Activated CD4-positive, alpha-beta T cell treated with anti-CD3 and anti-CD28 coated beads, Interleukin-2, amount 50 U/mL, for 1 hour (primary cell): Measurements from ENCODE around the gene MRPL12.
A peak's percentile ranks its signal among the peaks of the same experiment; 100 is the strongest.

Experiments used
- DNase-seq: peaks from one replicate; pipeline ENCODE4 v3.0.0-alpha.2; 2020

Gene MRPL12

DNA sequence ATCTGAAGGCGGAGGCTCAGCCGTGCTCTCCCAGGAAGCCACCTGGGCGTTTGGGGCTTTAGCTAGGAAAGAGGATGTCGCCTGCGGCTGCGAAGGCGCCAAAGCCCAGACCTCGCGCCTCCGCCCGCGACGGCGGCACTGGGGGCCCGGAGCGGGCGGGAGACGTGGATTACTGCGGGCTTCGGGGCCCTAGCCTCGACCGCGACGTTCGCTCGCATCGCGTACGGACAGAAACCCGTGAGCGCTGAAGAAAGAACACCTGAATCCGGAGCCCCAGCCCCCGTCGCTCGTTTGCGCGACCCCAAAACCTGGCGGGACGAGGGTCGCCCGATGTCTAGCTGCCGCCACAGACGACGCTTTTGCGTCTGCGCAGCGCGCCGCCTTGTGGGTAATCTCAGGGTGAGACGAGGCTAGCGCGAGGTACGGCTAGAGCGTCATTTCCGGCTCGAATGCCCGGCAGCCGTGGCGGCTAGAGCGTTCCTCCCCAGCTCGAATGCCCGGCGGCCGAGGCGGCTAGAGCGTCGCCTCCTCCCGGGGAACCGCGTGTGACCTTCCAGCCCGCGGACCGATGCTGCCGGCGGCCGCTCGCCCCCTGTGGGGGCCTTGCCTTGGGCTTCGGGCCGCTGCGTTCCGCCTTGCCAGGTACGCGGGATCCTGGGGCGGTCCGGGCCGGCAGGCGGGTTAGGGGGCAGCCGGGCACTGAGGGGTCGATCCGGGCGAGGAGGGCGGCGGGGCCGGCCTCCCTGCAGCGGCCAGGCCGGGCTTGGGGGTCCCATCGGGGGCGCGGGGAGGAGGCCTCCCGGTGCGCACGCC is at the start of gene MRPL12:
Gene MRPL12 (plus strand): TSS at position 434 of the 813 bp plus-strand sequence. CDS start 135 bp downstream, at position 569.
- peak; percentile 85 for DNase-seq

DNA sequence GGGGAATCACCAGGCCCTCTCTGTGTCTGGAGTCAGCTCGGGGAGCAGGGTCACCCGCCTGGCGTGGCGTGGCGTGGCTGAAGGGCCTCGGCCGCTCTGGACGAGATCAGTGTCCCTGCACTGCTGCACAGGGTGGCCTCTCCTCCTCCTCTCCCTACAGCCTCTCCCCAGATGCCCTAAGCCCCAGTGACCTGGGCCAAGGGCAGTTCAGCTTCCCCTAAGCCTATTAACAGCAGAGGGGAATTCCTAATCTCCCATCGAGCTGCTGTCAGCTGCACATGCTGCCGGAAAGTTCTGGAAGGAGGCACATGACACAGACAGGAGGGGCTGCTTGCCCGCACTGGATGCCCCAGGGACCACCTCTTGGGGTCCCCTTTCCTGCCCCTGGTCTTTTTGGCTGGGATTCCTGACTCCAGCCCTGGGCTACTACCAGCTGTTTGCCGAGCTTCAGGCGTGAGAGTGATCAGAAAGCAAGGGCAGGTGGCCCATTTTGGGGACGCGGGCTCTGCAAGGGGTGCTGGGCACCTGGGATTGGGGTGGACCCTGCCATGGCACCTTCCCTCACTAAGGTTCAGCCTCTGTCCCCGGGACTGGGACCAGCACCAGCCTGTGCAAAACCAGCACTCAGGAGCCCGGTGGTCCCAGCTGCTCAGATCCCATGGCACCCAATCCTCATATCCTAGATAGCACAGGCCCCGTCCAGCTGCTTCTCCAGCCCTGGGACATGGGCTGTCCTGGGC is 47.6 kb upstream of the MRPL12 start:
- DNase-seq: no peak

DNA sequence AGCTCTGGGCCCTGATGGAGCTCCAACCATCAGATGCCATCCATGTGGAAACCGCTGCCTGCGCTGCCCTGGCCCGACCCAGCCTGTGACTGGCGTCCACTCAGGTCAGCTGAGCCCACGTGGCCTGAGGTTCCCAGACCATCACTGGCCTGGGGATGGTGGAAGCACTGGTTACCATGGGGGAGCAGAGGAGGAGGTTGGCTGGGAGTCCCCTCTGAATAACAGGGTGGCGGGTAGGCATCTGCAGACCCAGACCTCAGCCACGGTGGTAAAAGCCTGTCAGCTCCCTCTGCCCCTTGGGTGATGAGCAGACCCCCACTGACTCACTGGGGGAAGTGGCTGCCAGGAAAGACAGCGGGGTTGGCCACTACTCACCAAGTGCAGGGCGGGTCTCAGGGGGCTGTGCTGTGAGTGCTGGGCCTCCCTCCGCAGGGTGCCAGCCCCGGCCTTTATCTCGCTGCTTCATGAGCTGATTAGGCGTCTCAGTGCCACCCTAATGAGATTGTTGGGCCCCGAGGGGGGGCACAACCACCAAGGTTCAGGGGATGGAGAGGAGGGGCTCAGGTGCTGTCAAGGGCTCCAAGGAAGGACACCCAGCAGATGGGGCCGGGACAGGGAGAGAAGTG is 46.9 kb upstream of the MRPL12 start, which contains the start of gene PDE6G:
Gene PDE6G (minus strand): TSS at position 425 of the 626 bp plus-strand sequence. CDS start 3,237 bp downstream, outside the sequence.
- no peak for DNase-seq

DNA sequence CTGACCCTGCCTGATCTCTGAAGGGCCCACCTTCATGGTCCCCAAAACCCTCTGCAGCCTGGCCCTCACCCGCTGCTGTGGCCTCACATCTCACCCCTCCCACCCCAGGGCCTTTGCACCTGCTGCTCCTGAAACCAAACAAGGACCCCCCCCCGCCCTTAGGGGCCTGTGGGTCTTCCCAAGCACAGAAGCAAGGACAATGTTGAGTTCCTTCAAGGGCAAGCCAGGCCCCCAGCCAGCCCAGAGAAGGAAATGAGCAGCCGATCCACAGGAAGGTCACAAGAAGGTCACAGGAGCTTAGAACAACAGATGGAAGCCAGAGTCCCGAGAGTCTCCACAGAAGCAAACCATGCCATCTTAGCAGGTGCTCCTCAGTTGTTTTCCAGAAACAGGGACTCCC is 46.3 kb upstream of the MRPL12 start:
- DNase-seq: no peak

DNA sequence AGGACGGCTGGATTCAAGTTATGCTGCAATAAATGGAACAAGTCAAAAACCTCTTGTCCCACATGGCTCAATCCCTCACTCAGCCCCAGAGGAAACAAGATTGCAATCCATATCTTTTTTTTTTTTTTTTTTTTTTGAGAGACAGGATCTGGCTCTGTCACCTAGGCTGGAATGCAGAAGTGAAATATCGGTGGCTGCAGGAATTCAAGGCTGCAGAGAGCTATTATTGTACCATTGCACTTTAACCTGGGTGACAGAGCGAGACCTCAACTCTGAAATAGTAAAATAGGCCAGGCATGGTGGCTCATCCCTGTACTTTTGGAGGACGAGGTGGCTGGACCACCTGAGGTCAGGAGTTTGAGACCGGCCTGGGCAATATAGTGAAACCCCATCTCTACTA is 44.1 kb upstream of the MRPL12 start:
- no peak for DNase-seq

DNA sequence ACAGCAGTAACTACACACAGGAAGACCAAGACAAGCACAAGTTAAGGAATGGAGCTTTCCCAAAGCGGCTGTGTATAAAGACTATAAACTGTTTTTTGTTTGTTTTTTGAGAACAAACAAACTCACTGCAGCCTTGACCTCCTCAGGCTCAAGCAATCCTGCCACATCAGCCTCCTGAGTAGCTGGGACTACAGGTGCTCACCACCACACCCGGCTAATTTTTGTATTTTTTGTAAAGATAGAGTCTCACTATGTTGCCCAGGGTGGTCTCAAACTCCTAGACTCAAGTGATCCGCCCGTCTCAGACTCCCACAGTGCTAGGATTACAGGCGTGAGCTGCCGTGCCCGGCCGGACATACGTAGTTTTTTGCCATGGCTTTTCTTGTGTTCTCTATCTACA is 42.7 kb upstream of the MRPL12 start:
- no peak for DNase-seq

DNA sequence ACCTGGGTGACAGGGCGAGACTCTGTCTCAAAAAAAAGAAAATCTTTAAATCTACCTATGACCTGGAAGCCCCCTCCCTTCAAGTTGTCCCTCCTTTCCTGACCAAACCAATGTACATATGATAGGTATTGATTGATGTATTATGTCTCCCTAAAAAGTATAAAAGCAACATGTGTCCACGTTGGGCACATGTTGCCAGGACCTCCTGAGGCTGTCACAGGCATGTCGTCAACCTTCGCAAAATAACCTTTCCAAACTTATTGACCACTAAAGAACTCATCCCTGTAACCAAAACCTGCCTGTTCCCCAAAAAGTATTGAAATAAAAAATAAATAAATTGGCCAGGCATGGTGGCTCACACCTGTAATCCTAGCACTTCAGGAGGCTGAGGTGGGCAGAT is 41.2 kb upstream of the MRPL12 start:
- no peak for DNase-seq

DNA sequence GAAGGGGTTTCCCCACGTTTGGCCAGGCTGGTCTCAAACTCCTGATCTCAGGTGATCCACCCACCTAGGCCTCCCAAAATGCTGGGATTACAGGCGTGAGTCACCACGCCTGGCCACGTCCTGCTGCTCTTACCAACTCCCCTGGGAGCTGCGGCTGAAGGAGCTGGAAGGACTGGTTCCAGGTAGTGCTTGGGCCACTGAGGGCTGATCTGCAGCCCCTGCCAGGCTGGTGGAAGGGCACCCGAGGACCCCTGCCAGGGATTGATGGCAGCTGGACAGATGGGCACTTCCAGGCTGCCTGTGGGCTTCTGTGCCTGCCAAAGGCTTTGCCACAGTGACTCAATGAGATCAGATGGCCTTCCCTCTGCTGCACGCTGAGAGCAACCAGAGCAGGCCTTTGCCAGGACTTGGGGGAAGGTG is 39.1 kb upstream of the MRPL12 start:
- DNase-seq: no peak

DNA sequence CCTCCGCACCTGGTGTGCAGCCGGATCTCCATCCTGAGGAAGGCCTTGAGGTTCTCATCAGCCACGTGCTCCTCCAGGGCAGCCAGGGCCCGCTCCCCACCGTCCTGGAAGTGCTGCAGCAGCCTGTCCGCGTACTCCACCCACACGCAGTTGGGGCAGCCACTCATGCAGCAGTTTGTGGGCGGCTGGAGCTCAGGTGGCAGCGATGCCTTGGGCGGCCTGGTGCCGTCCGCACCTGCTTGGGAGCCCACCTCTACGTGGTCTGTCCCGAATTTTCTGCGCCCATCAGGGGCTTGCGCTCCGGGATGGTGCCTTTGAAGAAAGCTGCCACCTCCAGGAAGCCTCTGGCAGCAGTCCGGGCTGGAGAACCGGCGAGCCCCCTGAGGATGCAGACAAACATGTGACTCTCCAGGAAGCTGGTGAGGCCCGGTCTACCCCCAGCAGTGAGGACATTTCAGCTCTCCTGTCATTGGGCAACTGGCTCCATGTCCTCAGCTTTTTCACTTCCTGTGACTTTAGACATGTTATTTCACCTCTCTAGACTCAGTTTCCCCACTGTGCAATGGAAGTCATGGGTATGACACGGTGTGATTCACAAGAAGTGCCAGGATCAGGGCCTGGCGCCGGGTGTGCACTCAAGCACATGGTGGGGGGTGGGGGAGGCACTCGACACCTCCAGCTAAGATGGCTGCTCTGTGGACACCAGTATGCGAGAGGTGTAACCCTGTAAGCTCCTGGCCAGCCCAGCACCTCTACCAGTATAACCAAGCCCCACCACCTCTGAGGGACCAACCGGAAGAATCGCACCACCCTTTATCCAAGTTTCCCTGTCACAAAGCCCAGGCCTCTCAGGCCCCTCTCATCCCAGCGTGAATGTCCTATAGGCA is 37.7 kb upstream of the MRPL12 start:
- peak; percentile 44 for DNase-seq

DNA sequence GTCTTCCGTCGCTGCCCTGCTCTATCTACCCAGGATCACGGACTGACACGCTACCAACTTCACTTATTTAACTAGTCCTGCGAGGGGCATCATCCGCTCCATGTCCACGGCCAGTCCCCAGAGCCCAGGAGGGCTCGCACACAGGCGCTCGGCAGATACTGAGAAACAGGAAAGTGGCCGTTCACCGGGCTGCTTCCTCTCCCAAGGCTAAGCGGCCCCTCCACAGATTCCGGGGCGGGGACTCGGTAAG is 37.1 kb upstream of the MRPL12 start:
- DNase-seq: no peak

DNA sequence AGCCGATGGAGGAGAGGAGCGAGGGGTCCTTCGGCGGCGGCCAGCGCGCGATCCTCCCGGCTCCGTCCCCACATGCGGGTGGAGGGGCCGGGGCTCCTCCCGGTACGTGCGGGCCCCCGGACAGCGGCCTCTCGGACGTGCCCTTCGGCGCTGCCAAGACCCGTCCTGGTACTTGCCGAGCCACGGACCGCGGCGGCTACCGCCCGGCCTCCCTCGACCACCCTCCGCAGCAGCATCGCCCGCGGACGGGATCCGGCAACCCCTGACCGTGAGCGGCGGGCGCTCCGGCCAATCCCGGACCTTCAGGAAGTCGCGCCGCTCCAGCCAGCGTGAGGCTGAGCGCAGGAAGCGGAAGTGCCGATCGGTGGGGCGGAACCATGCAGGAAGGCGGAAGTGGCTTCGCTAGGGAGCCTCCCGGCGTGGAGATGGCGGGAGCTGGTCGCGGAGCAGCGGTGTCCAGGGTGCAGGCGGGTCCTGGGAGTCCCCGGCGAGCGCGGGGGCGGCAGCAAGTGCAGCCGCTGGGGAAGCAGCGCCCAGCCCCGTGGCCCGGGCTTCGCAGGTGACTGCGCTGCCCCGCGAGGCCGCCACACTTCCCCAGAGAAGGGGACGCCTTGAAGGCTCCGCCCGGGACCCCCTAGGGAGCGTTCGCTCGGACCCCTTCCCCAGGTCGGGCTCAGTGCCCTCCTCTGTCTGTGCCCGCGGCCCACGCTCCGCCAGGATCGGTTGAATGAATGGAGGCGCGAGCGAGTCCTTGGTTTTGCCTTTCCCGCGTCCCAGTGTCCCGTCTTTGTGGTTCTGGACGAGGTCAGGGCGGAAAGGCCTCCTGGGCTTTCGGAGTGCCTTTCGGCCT is 36.6 kb upstream of the MRPL12 start, which contains the start of the genes CCDC137 and OXLD1:
Gene CCDC137 (plus strand): TSS at position 396 of the 850 bp plus-strand sequence. CDS start 30 bp downstream, at position 426.
Gene OXLD1 (minus strand): TSS at position 264 of the 850 bp plus-strand sequence. CDS start 28 bp downstream, at position 236.
- DNase-seq: peak; percentile 91

DNA sequence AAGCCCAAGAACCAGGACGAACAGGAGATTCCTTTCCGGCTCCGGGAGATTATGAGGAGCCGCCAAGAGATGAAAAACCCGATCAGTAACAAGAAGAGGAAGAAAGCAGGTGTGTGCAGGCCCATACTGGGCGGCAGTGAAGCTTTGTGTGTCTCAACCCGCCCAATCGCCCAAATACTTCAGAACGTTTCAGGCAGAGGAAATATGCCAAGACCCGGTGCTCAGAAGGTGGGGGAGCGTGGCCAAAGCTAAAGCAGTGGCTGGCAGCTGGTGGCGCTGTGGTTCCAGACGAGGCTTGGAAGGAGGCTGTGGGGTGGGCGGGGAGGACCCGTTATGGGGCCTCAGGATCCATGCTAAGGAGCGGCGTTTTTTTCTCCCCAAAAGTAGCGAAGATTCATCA is 35.4 kb upstream of the MRPL12 start:
- DNase-seq: no peak

DNA sequence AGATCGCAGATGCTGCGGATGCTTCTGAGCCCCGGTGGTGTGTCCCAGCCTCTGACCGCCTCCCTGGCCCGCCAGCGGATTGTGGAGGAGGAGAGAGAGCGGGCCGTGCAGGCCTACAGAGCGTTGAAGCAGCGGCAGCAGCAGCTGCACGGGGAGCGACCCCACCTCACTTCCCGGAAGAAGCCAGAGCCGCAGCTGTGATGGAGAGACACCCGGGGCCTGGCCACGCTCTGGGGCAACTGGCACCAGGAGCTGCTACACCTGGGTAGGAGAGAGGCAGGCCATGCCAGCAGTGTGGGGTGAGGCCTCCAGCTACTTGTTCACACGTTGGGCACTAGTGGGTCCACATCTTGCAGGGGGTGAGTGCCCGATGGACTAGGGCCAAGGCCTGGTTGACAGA is 30.7 kb upstream of the MRPL12 start:
- no peak for DNase-seq

DNA sequence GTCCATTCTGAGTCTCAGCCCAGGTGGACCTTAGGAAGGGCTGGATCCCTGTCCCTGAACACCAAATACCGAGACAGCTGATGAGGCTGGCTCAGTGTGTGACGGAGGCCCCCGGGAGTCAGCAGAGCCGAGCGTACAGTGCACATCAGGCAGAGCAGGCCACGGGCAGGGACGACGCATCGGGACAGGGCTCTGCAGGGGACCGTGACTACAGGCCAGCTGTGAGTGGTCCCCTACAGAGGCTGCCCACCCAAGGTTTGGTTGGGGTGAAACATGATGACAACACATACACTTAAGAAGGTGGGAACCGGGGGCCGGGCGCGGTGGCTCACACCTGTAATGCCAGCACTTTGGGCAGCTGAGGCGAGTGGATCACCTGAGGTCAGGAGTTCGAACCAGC is 30.2 kb upstream of the MRPL12 start:
- no peak for DNase-seq

DNA sequence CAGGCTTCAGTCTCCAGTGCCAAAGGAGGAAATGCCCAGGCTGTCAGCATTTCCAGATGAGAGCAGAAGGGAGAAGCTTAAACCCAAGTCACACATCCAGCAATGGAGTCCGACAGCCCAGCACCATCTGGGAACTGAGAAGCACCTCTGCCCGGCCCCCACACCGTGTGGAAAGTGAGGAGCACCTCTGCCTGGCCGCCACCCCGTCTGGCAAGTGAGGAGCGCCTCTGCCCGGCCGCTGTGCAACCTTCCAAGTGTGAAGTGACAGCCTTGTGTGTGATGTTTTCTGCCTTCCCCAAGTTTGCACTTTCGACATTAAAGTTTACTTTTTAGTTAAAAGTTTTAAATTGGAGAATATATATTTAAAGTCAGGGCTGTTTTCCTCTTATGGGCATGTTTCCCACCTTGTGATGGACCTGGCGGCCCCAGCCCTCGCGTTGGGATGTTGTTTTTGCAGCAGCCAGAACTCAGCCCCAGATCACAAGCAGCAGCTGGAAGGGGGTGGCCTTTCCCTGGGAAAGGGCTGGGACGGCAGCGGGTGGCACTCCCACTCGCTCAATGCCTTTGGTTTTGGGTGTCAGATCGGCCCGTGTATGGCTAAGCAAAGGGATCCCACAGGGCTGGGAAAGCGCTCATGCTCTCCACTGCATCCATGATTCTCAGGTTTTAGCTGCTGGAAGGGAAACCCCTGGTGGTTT is 29.5 kb upstream of the MRPL12 start:
- no peak for DNase-seq

DNA sequence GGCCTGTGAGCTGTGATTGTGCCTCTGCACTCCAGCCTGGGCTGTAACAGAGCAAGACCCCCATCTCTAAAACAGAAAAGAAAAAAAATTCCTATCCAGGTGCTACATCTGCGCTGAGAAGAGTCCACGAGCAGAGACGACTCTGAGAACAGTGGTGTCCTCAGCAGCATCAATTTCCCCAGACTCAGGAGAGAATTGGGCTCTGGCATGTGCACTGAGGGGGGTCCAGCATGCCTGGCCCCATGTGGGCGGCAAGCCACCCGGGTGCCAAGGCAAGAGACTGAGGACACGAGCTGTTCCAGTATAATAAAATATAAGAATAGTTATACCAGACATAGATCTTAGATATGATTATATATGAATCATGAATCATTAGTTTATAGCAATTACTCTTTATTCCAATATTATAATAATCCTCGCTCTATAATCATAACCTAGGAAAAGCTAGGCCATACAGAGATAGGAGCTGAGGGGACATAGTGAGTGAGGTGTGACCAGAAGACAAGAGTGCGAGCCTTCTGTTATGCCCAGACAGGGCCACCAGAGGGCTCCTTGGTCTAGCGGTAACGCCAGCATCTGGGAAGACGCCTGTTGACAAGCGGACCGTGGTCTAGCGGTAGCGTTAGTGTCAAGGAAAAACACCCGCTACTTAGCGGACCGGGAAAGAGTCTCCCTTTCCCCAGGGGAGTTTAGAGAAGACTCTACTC is 27.5 kb upstream of the MRPL12 start:
- peak; percentile 28 for DNase-seq

DNA sequence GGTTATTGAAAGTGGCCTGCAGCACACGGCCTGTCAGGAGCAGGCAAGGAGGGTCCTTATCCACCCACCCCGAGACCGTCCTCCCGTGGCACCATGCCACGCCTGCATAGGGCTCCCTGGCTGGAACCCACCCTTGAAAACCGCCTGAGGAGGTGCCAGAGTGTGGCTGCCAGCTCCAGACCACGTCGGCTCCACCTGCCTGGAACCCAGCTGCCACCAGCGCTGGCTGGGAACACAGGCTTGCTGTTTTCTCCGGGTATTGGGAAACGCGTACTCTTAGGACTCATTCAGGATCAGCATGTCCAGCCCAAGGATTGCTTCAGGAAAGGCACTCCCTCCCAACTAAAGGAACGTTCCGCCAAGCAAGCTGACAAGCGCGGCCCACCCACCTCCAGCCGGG is 26.3 kb upstream of the MRPL12 start:
- no peak for DNase-seq

DNA sequence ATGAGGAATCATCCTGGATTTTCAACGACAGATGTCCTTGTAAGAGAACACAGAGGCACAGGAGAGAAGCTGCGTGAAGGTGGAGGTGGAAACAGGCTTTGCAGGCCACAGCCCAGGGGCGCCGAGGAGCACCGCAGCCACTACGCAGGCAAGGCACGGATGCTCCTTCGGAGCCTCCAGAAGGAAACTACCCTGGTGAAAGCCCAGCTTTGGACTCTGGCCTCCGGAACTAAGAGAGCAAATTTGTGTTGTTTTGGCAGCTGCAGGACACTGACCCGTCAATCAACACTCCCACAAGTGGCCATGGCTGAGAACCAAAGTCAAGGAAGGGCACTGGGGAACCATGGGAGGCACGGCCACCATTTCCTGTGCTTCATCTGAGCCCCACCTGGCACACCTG is 23.0 kb upstream of the MRPL12 start:
- DNase-seq: no peak

DNA sequence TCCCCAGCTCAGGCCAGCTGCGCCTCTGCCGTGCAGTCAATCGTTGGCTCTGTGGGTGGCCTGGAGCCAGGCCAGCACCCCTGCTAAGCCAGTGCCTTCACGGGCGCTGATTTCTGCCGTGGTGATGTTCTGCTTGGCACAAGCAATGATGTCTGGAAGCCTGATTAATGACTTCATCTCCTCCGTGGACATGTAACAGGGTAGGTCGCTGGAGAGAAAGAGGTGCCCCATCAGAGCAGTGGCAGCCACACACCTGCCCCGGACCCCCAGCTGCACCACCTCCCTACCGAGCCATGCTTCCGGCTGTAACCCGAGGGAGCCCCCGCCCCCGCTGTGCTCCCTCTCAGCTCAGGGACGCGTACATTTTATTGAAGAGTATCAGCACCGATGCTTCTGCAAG is 21.5 kb upstream of the MRPL12 start:
- DNase-seq: no peak

DNA sequence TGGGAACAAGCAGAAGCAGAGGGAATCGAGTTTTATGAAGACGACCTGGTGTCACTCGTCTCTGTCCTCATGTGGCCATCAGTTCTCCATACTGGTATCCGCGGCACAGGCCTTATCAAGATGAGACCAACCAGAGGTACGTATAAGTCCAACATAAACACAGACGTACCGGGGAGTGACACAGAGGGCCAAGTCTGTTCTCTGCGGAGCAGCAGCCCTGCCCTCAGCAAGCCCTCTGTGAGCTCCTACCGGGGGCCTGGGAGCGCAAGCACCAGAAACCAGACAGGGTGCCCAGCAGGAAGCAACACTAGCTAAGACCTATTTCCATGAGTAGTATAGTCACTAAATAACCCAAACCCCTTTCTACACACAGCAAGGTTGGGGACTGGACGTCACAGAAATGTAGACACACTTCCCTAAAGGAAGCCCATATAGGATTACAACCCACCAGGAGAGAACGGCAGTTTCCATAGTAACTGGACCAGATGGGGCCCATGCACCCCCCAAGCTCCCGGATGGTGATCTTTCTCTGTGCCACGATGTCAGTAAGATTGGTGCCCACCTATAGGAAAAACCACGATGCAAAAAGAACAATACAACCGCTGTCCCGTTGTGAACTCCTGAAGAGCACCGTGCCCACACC is 20.5 kb upstream of the MRPL12 start:
- no peak for DNase-seq
